GM23338 (cell line): Measurements from ENCODE around the gene RPS6KA4. TPM values are rescaled to one million over a fixed set of nuclear protein-coding genes. Genes with fewer than 3 reads are reported as not detected.
A peak's percentile ranks its signal among the peaks of the same experiment; 100 is the strongest.

ENCODE experiments used
- ATAC-seq: fragments of 200-7000 bp; cut with Tn5 transposase; 3 replicates; pipeline ENCODE4 v1.9.1; 2020
- DNase-seq: peaks from one replicate; pipeline ENCODE4 v3.0.0-alpha.2; 2015; ENCODE audit warnings: low spot score
- H2AFZ ChIP-seq: fragments of 200-600 bp; sonication (generic); 2 replicates; pipeline ENCODE4 v1.8.0; 2016; ENCODE audit warnings: antibody characterized with exemption, mild to moderate bottlenecking, moderate library complexity
- H3F3A ChIP-seq: fragments of 200-600 bp; sonication (generic); replicated peaks from 2 replicates; pipeline ENCODE4 v1.8.0; 2017; ENCODE audit warnings: antibody characterized with exemption, mixed run types, low read depth
- H3K27ac ChIP-seq: fragments of 200-600 bp; sonication (generic); 2 replicates; pipeline ENCODE4 v1.6.1; 2016; ENCODE audit warnings: low read depth
- H3K27me3 ChIP-seq: fragments of 200-600 bp; sonication (generic); 2 replicates; pipeline ENCODE4 v1.8.0; 2016; ENCODE audit warnings: mild to moderate bottlenecking, mixed run types, moderate library complexity; ENCODE audit not compliant: insufficient read depth
- H3K36me3 ChIP-seq: fragments of 200-600 bp; sonication (generic); 2 replicates; pipeline ENCODE4 v1.8.0; 2016; ENCODE audit warnings: mild to moderate bottlenecking; ENCODE audit not compliant: insufficient read depth
- H3K4me1 ChIP-seq: fragments of 200-600 bp; sonication (generic); 2 replicates; pipeline ENCODE4 v1.8.0; 2016; ENCODE audit warnings: mild to moderate bottlenecking, moderate library complexity; ENCODE audit not compliant: insufficient read depth
- H3K4me2 ChIP-seq: fragments of 200-600 bp; sonication (generic); 2 replicates; pipeline ENCODE4 v1.7.1; 2017; ENCODE audit warnings: mixed run types
- H3K4me3 ChIP-seq: fragments of 200-600 bp; sonication (generic); 2 replicates; pipeline ENCODE4 v1.6.1; 2016; ENCODE audit warnings: mixed run types
- H3K79me2 ChIP-seq: fragments of 200-600 bp; sonication (generic); replicated peaks from 2 replicates; pipeline ENCODE4 v1.8.0; 2017; ENCODE audit warnings: mild to moderate bottlenecking; ENCODE audit not compliant: insufficient read depth
- H3K9me2 ChIP-seq: fragments of 200-600 bp; sonication (generic); 2 replicates; pipeline ENCODE4 v1.8.0; 2017; ENCODE audit not compliant: insufficient read depth
- H4K20me1 ChIP-seq: fragments of 200-600 bp; sonication (generic); replicated peaks from 2 replicates; pipeline ENCODE4 v1.8.0; 2017; ENCODE audit warnings: mild to moderate bottlenecking; ENCODE audit not compliant: insufficient read depth
- H3K27ac Mint-ChIP-seq: 2 replicates; pipeline ENCODE4 v1.8.0; 2020; ENCODE audit warnings: inconsistent platforms, mild to moderate bottlenecking, moderate library complexity, mixed read lengths
- H3K27me3 Mint-ChIP-seq: 3 replicates; pipeline ENCODE4 v1.8.0; 2022; ENCODE audit warnings: low read depth, mild to moderate bottlenecking, moderate library complexity, mixed read lengths, inconsistent platforms; ENCODE audit not compliant: insufficient read depth, poor library complexity
- H3K36me3 Mint-ChIP-seq: 3 replicates; pipeline ENCODE4 v1.8.0; 2021; ENCODE audit warnings: low read depth, mild to moderate bottlenecking, inconsistent platforms, moderate library complexity, mixed read lengths
- H3K4me1 Mint-ChIP-seq: 3 replicates; pipeline ENCODE4 v1.8.0; 2020; ENCODE audit warnings: mild to moderate bottlenecking, inconsistent platforms, mixed read lengths
- H3K4me3 Mint-ChIP-seq: 3 replicates; pipeline ENCODE4 v1.8.0; 2021; ENCODE audit warnings: moderate library complexity, mild to moderate bottlenecking, inconsistent platforms, mixed read lengths
- H3K9me3 Mint-ChIP-seq: 3 replicates; pipeline ENCODE4 v1.8.0; 2020; ENCODE audit warnings: moderate library complexity, mild to moderate bottlenecking, inconsistent platforms, mixed read lengths
- CREB1 ChIP-seq: fragments of 250-450 bp; sonication (Bioruptor Pico); IDR thresholded peaks from 2 replicates; pipeline ENCODE4 v1.5.0; 2020; ENCODE audit warnings: low read depth, mild to moderate bottlenecking, moderate library complexity
- EZH2 ChIP-seq: fragments of 200-600 bp; sonication (generic); IDR thresholded peaks from one replicate; pipeline ENCODE4 v1.8.0; 2017; ENCODE audit warnings: antibody characterized with exemption, mild to moderate bottlenecking, low read depth; ENCODE audit not compliant: unreplicated experiment
- EZH2phosphoT487 ChIP-seq: fragments of 200-600 bp; sonication (generic); IDR thresholded peaks from one replicate; pipeline ENCODE4 v1.8.1; 2018; ENCODE audit warnings: antibody characterized with exemption; ENCODE audit not compliant: unreplicated experiment
- JUNB ChIP-seq: IDR thresholded peaks from one replicate; pipeline ENCODE4 v1.6.1; 2016; ENCODE audit warnings: antibody characterized with exemption; ENCODE audit not compliant: unreplicated experiment
- NANOG ChIP-seq: IDR thresholded peaks from 2 replicates; pipeline ENCODE4 v1.6.1; 2016; ENCODE audit warnings: antibody characterized with exemption, borderline replicate concordance
- POLR2AphosphoS5 ChIP-seq: IDR thresholded peaks from 2 replicates; pipeline ENCODE4 v1.6.1; 2016; ENCODE audit warnings: antibody characterized with exemption, low read depth
- STAT1 ChIP-seq: IDR thresholded peaks from one replicate; pipeline ENCODE4 v1.6.1; 2016; ENCODE audit warnings: antibody characterized with exemption; ENCODE audit not compliant: unreplicated experiment
- ZNF114 ChIP-seq: fragments of 250-450 bp; sonication (Bioruptor Pico); IDR thresholded peaks from 2 replicates; pipeline ENCODE4 v1.5.0; 2020; ENCODE audit warnings: mild to moderate bottlenecking, moderate library complexity
- polyA plus RNA-seq: library from polyadenylated mRNA; unstranded; fragments of >200 nt; fragmentation: Nextera tagmentation; extraction: Ambion mirVana; gene quantifications from 2 replicates; pipeline ENCODE4 v1.2.1, GENCODE V29; 2016
- total RNA-seq: library from RNA; depleted of rRNA; stranded (reverse); fragments of >200 nt; shearing (Covaris generic); gene quantifications from 2 replicates; pipeline ENCODE4 v1.2.3, GENCODE V29; 2014
- TF ChIP-seq, protein P1 (sequence below): IDR thresholded peaks from 2 replicates; pipeline ENCODE4 v1.6.1; 2016; ENCODE audit warnings: antibody characterized with exemption
- TF ChIP-seq, protein P2 (sequence below): fragments of 250-450 bp; sonication (Bioruptor Pico); IDR thresholded peaks from 2 replicates; pipeline ENCODE4 v1.5.0; 2020; ENCODE audit warnings: mild to moderate bottlenecking, moderate library complexity
- TF ChIP-seq, protein P3 (sequence below), 2 experiments: fragments of 200-600 bp in 1 of 2; sonication (generic) in 1 of 2; conservative IDR thresholded peaks; 2 replicates each; pipeline versions ENCODE4 v1.5.1 to v1.6.1; 2016 to 2017; ENCODE audit warnings: antibody characterized with exemption in 2 of 2, low read depth in 2 of 2, mild to moderate bottlenecking in 2 of 2, moderate library complexity in 1 of 2

The RPS6KA4 gene
- total and polyA plus RNA-seq, 2 experiments from 2014 or later: 3.5 to 19.9 TPM

DNA sequence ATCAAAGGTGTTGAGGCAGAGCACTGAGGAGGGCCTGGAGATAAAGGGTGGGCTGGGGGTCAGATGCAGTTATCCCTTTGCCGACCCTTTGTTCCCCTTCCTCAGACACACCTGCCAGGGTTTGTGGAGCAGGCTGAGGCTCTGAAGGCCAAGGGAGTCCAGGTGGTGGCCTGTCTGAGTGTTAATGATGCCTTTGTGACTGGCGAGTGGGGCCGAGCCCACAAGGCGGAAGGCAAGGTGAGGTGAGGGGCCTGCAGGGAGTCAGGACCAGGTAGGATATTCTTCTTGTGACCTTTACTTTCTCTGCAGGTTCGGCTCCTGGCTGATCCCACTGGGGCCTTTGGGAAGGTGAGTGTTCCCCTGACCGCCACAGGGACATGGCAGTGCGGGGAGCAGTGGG lies 38.4 kb upstream of the RPS6KA4 start:
- peaks cover 3% of the 10 kb centered on the region; the same call in 1 of the 2 replicates for H3K36me3 ChIP-seq
- no peak overlapping the region for H3K4me2 ChIP-seq
- TF ChIP-seq STAT1: no peak
- TF ChIP-seq, protein P1, sequence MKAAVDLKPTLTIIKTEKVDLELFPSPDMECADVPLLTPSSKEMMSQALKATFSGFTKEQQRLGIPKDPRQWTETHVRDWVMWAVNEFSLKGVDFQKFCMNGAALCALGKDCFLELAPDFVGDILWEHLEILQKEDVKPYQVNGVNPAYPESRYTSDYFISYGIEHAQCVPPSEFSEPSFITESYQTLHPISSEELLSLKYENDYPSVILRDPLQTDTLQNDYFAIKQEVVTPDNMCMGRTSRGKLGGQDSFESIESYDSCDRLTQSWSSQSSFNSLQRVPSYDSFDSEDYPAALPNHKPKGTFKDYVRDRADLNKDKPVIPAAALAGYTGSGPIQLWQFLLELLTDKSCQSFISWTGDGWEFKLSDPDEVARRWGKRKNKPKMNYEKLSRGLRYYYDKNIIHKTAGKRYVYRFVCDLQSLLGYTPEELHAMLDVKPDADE: no peak
- TF ChIP-seq CREB1 (CRISPR knock-in tag): no peak
- TF ChIP-seq JUNB: no peak
- TF ChIP-seq, protein P2, sequence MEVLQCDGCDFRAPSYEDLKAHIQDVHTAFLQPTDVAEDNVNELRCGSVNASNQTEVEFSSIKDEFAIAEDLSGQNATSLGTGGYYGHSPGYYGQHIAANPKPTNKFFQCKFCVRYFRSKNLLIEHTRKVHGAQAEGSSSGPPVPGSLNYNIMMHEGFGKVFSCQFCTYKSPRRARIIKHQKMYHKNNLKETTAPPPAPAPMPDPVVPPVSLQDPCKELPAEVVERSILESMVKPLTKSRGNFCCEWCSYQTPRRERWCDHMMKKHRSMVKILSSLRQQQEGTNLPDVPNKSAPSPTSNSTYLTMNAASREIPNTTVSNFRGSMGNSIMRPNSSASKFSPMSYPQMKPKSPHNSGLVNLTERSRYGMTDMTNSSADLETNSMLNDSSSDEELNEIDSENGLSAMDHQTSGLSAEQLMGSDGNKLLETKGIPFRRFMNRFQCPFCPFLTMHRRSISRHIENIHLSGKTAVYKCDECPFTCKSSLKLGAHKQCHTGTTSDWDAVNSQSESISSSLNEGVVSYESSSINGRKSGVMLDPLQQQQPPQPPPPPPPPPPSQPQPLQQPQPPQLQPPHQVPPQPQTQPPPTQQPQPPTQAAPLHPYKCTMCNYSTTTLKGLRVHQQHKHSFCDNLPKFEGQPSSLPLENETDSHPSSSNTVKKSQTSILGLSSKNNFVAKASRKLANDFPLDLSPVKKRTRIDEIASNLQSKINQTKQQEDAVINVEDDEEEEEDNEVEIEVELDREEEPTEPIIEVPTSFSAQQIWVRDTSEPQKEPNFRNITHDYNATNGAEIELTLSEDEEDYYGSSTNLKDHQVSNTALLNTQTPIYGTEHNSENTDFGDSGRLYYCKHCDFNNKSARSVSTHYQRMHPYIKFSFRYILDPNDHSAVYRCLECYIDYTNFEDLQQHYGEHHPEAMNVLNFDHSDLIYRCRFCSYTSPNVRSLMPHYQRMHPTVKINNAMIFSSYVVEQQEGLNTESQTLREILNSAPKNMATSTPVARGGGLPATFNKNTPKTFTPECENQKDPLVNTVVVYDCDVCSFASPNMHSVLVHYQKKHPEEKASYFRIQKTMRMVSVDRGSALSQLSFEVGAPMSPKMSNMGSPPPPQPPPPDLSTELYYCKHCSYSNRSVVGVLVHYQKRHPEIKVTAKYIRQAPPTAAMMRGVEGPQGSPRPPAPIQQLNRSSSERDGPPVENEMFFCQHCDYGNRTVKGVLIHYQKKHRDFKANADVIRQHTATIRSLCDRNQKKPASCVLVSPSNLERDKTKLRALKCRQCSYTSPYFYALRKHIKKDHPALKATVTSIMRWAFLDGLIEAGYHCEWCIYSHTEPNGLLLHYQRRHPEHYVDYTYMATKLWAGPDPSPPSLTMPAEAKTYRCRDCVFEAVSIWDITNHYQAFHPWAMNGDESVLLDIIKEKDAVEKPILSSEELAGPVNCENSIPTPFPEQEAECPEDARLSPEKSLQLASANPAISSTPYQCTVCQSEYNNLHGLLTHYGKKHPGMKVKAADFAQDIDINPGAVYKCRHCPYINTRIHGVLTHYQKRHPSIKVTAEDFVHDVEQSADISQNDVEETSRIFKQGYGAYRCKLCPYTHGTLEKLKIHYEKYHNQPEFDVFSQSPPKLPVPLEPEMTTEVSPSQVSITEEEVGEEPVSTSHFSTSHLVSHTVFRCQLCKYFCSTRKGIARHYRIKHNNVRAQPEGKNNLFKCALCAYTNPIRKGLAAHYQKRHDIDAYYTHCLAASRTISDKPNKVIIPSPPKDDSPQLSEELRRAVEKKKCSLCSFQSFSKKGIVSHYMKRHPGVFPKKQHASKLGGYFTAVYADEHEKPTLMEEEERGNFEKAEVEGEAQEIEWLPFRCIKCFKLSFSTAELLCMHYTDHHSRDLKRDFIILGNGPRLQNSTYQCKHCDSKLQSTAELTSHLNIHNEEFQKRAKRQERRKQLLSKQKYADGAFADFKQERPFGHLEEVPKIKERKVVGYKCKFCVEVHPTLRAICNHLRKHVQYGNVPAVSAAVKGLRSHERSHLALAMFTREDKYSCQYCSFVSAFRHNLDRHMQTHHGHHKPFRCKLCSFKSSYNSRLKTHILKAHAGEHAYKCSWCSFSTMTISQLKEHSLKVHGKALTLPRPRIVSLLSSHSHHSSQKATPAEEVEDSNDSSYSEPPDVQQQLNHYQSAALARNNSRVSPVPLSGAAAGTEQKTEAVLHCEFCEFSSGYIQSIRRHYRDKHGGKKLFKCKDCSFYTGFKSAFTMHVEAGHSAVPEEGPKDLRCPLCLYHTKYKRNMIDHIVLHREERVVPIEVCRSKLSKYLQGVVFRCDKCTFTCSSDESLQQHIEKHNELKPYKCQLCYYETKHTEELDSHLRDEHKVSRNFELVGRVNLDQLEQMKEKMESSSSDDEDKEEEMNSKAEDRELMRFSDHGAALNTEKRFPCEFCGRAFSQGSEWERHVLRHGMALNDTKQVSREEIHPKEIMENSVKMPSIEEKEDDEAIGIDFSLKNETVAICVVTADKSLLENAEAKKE (CRISPR knock-in tag): no peak
- TF ChIP-seq EZH2phosphoT487: no peak
- TF ChIP-seq ZNF114 (CRISPR knock-in tag): no peak
- TF ChIP-seq POLR2AphosphoS5: no peak
- TF ChIP-seq, protein P3, sequence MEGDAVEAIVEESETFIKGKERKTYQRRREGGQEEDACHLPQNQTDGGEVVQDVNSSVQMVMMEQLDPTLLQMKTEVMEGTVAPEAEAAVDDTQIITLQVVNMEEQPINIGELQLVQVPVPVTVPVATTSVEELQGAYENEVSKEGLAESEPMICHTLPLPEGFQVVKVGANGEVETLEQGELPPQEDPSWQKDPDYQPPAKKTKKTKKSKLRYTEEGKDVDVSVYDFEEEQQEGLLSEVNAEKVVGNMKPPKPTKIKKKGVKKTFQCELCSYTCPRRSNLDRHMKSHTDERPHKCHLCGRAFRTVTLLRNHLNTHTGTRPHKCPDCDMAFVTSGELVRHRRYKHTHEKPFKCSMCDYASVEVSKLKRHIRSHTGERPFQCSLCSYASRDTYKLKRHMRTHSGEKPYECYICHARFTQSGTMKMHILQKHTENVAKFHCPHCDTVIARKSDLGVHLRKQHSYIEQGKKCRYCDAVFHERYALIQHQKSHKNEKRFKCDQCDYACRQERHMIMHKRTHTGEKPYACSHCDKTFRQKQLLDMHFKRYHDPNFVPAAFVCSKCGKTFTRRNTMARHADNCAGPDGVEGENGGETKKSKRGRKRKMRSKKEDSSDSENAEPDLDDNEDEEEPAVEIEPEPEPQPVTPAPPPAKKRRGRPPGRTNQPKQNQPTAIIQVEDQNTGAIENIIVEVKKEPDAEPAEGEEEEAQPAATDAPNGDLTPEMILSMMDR (conservative IDR thresholded peaks at IDR 0.05; ENCODE audit: low read depth in 2 of 2): no peak
- no peak for TF ChIP-seq NANOG
- TF ChIP-seq EZH2: no peak
- H3K36me3 Mint-ChIP-seq: peaks cover 38% of the 10 kb centered on the region
- DNase-seq: no peak
- no peak overlapping the region for H2AFZ ChIP-seq
- no peak overlapping the region for H3K27ac ChIP-seq
- H3K4me3 Mint-ChIP-seq: peak overlapping the region; percentile 98; the same call in 2 of the 3 replicates
- ATAC-seq: no peak
- no peaks in the 10 kb centered on the region for H3K9me2 ChIP-seq
- H3F3A ChIP-seq: 0 out of 2 replicates have a peak, but pooled peaks cover 8% of the 10 kb centered on the region
- H3K27me3 Mint-ChIP-seq: peaks cover 21% of the 10 kb centered on the region
- H3K4me1 ChIP-seq: peaks cover 17% of the 10 kb centered on the region
- no peaks in the 10 kb centered on the region; the same call in 1 of the 3 replicates for H3K9me3 Mint-ChIP-seq
- no peak overlapping the region for H3K27ac Mint-ChIP-seq
- H3K79me2 ChIP-seq: peaks cover 16% of the 10 kb centered on the region
- no peaks in the 10 kb centered on the region; the same call in 1 of the 2 replicates for H4K20me1 ChIP-seq
- no peaks in the 10 kb centered on the region for H3K27me3 ChIP-seq
- peaks cover 27% of the 10 kb centered on the region for H3K4me1 Mint-ChIP-seq
- H3K4me3 ChIP-seq: no peak overlapping the region
